GM18526 (cell line): ENCODE measurements around the gene TCF12.

ENCODE experiments used
- POLR2A ChIP-seq: IDR thresholded peaks from 3 replicates; pipeline ENCODE4 v1.6.1; 2011; ENCODE audit not compliant: insufficient read length; ENCODE audit errors: extremely low read depth

Gene TCF12

DNA sequence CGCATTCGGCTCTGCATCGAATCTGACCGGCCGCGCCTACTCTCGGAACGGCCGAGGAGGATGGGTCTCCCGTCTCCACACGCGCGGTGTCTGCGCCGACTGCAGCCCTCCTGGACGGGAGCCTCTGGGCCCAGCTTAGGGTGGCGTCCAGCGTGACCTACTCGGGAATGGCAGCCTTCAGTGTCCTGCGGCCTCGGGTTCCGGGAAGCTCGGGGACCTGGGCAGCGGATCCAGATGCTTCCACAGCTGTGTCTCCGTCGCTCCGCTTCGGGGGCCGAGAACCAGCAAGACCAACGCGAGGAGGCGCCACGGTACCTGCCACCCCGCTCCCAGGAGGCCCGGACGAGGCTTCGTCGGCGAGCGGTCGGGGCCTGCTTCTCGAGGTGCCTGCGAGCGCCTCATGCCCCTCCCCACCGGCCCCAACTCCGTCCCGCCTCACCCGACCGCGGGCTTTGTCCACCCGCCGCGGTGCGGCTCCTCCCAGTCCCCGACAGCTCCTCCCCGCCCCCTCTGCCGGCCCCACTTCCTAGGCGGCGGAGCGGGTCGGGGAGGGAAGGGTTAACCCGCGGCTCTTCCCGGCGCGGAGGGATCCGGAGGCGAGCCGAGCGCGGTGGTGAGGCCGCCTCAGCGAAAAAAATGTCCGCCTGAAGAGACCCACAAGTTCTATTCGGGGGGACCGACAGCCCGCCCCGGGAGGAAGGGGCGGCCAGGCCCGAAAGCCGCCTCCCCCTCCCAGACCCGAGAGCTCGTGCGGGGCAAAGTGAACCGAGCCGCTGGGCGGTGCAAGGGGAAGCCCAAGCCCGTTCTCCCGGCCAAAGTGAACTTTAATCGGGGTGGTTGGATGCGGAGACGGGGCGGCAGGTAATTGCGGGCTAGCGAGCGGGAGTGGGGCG is at the start of gene TCF12:
Gene TCF12 (plus strand): TSS at position 599 of the 893 bp plus-strand sequence. CDS start 1,270 bp downstream, outside the sequence.
- peak; percentile 69 for TF ChIP-seq POLR2A

DNA sequence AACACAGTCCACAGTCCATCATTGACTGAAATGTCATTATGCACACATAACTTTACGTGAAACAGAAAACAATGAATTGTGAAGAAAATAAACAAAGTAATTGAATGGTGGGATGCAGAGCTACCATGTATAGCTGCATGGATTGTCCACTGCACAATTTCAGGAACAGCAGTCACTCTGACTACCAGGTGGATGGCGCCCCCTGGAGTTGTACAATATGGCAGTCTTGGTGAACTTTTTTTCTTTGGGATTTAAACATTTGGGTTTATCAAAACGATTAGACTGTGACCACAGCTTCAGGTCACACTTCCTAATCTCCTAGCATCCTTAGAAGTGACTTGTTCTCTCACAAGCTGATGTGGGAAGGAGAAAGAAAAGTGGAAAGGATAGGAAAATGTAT is 48.9 kb upstream of the TCF12 start:
- no peak for TF ChIP-seq POLR2A

DNA sequence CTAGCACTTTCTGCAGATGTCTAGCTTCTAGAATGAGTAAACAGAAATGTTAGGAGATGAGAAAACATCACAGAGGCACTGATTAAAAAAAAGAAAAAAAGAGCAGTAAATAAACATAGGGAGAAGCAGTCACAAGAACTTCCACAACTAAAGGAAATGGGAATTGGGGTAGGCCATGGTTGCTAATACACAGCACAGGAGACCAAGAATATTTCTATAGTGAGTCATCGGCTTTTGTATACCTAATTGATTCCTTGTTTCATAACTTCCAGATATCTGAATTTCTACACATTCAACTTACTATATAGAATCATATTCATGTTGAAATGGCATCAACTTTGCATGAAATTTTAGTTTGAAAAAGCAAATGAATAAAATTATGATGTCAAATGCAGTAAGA is 47.3 kb upstream of the TCF12 start:
- no peak for TF ChIP-seq POLR2A

DNA sequence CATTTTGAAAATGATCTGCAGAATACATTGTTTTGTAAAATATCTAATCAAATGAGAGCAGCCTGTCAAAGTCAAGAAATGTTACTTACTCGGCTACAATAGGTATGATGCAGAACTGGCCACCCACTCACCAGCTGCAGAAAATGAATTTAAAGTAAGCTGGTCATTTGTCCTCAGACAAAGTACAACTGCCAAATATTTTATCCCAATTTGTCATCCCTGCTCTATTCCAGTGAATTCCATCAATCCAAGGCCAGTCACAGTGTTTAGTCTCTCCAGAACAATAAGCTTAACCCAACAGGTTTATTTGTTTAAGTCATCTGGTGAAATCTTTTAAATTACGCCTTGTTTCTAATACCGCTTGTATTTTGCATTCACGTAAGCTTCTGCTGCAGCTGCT is 46.6 kb upstream of the TCF12 start:
- no peak for TF ChIP-seq POLR2A

DNA sequence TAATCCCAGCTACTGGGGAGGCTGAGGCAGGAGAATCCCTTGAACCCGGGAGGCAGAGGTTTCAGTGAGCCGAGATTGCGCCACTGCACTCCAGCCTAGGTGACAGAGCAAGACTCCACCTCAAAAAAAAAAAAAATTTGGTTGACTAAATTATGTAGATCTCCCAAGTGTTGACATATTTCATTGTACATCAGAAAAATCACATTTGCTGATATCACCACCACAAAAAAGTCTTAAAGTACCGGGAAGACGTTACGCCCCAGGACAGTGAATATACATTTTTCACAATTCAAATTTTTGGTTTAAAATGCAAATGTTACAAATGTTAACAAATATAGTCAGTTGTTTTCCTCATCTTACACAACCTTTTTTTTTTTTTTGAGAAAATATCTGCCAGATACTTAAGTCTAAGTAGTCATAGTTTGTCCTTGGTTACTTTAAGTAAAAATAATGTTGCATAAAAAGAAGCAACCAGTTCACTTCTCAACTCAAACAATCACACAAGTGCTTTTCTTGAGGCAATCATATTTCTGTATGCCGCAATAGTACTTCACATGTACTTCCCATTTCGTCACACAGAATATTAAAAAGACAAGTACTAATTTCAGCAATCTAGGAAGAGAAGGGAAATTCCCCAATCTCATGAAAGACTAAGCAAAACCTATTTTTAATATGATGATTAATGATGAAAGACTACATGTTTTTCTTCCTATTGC is 41.0 kb upstream of the TCF12 start:
- TF ChIP-seq POLR2A = no peak

DNA sequence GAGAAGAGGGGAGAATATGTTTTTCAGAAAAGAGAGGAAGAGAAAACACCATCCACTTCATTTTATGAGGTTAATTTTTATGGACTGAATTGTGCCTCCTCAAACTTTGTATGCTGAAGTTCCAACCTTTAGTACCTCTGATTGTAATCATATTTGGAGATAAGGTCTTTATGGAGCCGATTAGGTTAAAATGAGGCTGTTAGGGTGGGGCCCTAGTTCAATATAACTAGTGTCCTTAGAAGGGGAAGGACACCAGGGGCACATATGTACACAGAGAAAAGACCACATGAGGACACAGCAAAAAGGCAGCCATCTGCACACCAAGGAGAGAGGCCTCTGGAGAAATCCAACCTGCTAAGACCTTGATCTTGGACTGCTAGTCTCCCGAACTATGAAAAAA is 38.9 kb upstream of the TCF12 start:
- TF ChIP-seq POLR2A = no peak

DNA sequence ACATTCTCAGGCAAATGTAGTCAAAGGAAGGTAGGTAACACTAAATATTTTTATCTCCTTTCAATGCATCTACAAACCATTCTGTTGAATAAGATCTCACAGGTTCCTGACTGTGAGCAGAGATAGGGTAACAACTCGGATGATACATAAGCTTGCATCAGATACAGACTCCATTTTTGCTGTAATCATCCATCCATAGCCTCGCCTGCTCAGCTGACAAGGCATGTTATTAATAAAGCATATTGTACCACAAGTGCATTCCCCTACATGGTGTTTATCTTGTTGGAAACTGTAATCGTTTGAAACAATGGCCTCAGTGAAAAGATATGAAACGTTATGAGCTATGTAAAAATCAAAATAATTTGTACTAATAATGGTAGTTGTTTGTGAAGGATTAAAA is 35.4 kb upstream of the TCF12 start:
- TF ChIP-seq POLR2A = no peak

DNA sequence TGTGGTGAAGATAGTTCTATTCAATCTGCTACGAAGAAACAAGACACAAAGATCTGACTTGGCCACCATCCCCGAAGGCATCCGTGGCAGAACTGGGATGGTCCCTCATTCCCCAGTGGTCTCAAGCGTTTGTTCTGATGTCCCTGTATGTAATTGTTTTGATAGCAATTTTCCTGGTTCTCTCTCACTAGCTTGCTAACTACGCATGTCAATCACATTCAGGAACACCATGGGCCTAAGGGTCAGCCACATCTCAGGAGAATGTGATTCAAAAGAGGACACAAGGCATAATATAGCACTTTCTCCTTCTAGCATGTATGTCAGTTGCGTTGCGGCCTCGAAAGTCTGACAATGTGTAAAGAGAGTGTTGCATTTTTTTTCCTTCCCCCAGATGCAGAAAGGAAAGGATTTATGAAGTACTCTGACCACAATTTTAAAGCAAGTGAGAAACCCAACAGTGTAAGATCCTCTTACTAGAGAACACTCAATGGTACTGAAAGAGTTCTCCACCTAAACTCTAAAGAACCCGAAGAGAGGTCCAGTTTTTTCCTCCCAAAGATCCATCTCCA is 32.0 kb upstream of the TCF12 start:
- no peak for TF ChIP-seq POLR2A

DNA sequence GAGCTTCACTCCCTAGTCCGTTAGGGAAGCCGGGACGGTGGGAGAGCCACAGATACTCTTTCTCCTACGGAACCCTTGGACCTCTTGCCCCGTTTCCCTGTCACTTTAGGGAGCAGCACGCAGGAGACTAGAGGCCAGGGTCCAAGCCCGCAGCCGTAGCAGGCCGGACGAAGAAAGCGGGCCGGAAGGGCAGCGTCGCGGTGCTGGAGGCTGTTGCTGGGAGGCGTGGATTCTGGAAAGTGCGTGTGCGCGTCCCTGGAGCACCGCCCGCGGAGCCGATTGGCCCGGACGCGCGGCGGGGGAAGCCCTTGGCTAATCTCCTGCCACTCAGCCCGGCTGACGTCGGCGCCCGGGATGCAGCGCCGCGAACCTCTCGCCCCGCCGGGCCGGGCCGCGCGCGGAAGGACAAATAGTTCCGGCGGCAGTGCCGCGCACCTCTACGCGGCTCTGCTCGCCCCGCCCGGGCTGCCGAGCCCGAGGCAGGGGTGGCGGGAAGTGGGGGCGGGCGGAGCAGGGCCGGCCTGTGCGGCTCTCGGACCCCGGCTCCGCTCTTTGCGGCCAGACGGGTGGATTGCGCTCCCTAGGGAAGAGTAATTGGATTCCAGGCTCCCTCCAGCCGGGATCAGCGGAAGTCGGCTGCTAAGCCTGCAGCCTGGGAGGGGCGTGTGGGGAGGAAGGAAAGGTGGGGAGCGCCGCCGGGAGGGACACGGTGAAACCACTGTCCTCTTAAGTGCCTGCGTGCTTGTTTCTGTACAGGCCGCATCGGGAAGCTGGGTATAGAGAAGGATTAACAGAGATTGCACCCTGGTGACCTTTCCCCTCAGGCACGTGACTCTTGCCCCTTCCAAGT is 31.3 kb upstream of the TCF12 start:
- TF ChIP-seq POLR2A = peak; percentile 79

DNA sequence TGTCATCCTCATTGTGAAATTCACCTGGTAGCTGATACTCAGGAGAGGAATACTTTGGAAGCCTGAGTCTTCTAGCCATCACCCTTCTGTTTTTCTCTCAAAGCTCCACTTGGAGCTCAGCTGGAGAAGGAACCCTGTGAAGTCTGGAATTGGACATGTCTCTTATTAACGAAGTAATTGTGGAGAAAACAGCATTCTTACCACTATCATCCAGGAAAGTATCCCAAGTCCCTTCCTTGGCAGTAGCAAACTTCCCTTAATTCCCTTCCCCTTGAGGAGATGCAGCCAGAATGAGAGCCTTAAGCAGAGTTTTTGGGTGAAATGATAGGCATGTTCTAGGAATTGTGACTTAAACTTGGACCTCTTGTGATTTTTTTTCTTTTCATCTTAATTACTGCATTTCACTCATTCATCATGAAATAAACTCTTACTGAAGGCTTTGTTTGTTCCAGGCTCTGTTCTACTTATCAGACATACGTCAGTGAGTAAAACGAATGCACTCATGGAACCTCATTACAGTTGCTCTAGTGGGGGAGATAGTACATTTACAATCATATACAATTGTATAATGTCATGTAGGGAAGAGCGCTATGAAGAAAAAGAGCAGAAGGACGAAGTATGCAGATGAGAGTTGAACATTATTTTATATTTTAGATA is 30.5 kb upstream of the TCF12 start:
- TF ChIP-seq POLR2A = no peak

DNA sequence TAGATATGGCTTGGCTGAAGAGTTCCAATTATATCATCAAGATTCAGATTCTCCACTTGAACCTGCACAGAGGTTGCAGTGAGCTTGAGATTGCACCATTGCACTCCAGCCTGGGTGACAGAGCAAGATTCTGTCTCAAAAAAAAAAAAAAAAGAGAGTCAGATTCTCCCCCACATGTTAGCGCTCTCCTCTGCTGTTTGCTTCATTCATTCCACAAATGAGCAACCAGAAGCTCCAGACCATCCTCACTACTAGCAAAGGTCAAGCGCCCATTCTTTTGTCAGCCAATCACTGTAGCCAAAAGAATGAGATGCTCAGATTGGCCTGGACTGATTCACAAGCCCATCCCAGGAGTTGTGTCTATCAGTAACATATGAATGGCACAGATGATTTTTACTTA is 28.4 kb upstream of the TCF12 start:
- TF ChIP-seq POLR2A = no peak

DNA sequence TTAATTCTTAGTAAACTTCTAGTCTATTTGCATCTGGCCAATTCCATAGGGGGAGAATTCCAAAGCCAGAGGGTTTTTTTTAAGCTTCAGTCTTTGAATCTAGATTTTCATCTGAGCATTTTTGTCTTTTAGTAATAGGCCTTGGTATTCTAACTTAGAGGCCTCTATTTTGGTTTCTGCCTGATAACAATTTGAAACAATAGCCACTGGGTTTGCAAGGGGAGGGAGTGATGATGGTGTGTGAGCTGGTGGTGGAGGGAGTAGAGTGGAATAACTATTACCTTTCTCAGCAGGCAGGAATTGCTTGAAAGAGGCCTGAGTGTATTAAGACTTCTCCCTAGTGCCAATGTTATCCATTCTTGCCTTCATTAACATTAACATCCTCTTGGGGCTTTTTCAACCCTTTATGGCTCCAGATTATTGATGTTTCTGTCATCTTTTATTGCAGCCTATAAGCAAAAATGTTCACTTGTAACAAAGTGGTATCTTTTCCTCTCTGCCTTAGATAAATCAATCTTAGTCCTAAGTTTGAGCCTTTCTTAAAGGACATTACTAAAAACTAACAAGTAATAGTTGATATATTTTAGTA is 26.5 kb upstream of the TCF12 start:
- TF ChIP-seq POLR2A = no peak

DNA sequence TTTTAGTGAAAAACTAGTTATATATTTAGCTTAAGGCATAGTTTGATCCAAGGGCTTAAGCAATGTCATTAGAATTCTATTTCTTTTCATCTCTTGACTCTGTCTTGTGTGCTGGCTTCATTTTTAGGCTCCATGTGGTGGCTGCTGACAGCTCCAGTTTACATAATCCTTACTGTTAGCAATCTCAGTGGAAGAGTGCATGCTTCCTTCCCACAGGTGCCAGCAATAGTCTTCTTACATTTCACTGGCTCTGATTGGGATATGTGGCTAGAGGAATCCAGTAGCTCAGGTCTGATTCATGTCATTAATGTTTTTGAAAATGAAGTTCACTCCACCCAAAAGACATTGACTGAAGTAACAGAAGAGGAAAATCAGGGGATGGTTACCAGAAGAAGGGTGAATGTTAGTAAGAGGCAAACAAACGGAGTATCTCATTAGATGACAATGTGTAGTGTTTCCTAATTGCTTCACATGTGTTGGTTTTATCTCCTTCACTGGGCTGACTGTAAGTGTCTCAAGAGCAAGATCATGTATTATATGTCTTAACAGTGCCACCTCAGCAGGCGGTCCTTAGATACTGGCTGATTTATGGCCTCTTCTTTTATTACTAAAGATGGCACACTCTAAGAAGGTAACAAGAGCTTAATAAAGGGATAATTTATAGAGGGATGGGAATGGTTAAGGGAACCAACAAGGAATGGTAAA is 25.6 kb upstream of the TCF12 start:
- TF ChIP-seq POLR2A = no peak

DNA sequence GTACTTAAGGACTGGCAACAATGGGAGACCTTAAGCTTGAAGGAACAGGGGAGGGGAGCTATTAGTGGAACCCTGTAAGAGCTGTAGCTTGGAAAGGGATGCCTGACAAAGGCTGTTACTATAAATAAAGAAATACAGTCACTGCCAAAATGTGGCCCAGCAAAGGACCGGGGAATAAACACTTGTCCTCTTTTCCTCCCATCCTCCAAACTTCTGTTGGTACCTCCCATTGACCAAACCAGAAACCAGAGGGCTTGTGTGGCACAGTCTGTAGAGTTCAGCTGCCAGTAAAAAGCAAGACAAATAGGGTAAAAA is 25.1 kb upstream of the TCF12 start:
- no peak for TF ChIP-seq POLR2A
